ENCODE measurements around the gene SLC6A6. TPM values are rescaled to one million over a fixed set of nuclear protein-coding genes. Genes with fewer than 3 reads are reported as not detected.

SLC6A6 gene
- total RNA-seq, 1 experiment from 2014 or later: 72.6 TPM

DNA sequence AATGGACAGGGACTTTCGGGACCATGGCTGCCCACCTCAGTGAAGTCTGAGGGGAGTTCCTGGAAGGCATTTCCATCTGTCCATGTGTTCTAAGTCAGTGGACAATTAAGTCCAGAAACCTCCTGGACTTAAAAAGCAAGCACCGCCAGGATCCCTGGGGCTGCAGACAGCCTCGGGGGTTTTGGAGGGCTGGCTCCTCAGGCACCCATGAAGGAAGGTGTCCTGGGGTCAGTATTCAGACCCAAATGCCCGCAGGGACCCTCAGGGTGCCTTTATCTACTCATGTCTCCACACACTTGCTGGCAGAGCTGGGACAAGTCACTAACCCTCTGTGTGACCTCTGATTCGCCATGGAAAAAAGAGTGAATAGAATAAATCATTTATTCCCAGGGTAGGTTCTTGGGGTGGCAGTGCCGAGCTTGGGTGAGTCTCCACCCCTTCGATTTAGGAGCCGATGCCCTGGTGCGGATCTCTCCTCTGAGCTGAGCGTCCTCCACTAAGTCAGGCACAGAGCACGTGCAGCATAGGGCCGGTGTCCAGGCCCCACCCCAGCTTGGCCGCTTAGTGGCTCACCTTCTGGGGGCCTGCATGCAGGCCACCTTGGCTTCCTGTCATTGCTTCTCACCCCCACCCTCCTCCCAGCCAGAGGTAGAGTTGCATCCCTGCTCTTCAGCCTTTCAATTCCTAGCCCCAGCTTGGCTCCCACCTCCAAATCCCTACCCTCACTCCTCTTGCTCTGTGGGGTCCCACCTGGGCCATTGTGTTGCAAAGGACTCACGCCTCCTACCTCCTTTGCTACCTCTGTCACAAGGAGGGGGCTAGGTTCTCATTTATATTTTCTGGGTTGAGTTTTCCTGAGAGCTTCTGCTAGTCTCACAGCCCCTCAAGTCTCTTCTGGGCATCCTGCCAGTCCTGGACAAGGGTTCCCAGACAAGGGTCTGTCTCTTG lies 19.9 kb downstream of the SLC6A6 start:
- Histone ChIP-seq H3K9ac (ENCODE audit: extremely low read depth, insufficient read length, low read length) (no peak overlapping the region), H3K18ac (ENCODE audit: insufficient read length, low read depth, low read length) (no peak overlapping the region), H3K79me2 (ENCODE audit: insufficient read depth, low read length) (peaks cover 9% of the 10 kb centered on the region; the same call in 1 of the 2 replicates), H3K27ac (ENCODE audit: insufficient read length, low read depth, low read length) (no peak overlapping the region), H3K23me2 (ENCODE audit: insufficient read length, low read depth, low read length, poor library complexity, severe bottlenecking) (no peaks in the 10 kb centered on the region), H3K23ac (ENCODE audit: insufficient read length, low read depth, low read length) (no peak overlapping the region), H3K79me1 (ENCODE audit: insufficient read depth, low read depth, low read length, poor library complexity, severe bottlenecking) (peaks cover 4% of the 10 kb centered on the region), H2BK5ac (ENCODE audit: insufficient read length, low read length) (no peak overlapping the region), H2BK15ac (ENCODE audit: low read depth, low read length) (no peak overlapping the region), H4K8ac (replicated peaks; ENCODE audit: insufficient read length, low read depth, low read length) (no peak overlapping the region), H3K27me3 (ENCODE audit: insufficient read depth, low read length) (no peaks in the 10 kb centered on the region), H3K56ac (ENCODE audit: insufficient read length, low read depth, low read length) (no peak overlapping the region), H3K4me1 (ENCODE audit: insufficient read depth, low read length) (peaks cover 21% of the 10 kb centered on the region), H3K4ac (ENCODE audit: low read depth, low read length) (no peak overlapping the region), H3K9me3 (ENCODE audit: control insufficient read depth, low read depth, low read length) (no peaks in the 10 kb centered on the region), H3K14ac (ENCODE audit: insufficient read depth, low read length) (no peak overlapping the region), H2AFZ (ENCODE audit: low read length) (no peak overlapping the region), H3K4me2 (ENCODE audit: insufficient read depth, insufficient read length, low read length) (peak overlapping the region; percentile 7), H3T11ph (ENCODE audit: low read length) (no peak overlapping the region), H4K20me1 (ENCODE audit: control insufficient read depth, insufficient read depth, insufficient read length) (no peaks in the 10 kb centered on the region), H2AK5ac (ENCODE audit: insufficient read length, low read length) (no peak overlapping the region), H4K91ac (ENCODE audit: insufficient read length, low read depth, low read length) (no peak overlapping the region), H4K5ac (ENCODE audit: insufficient read length, low read depth, low read length) (no peak overlapping the region), H2BK120ac (ENCODE audit: low read depth, low read length, poor library complexity, severe bottlenecking) (no peak overlapping the region), H2BK12ac (ENCODE audit: insufficient read length, low read depth, low read length) (no peak overlapping the region), H2BK20ac (ENCODE audit: low read depth, low read length, poor library complexity, severe bottlenecking) (no peak overlapping the region)
- no CpG with 5 or more reads among the region's 14 CpGs for WGBS (ENCODE audit: extremely low coverage, insufficient read length, low lambda C conversion rate)
- TF ChIP-seq, protein P1, sequence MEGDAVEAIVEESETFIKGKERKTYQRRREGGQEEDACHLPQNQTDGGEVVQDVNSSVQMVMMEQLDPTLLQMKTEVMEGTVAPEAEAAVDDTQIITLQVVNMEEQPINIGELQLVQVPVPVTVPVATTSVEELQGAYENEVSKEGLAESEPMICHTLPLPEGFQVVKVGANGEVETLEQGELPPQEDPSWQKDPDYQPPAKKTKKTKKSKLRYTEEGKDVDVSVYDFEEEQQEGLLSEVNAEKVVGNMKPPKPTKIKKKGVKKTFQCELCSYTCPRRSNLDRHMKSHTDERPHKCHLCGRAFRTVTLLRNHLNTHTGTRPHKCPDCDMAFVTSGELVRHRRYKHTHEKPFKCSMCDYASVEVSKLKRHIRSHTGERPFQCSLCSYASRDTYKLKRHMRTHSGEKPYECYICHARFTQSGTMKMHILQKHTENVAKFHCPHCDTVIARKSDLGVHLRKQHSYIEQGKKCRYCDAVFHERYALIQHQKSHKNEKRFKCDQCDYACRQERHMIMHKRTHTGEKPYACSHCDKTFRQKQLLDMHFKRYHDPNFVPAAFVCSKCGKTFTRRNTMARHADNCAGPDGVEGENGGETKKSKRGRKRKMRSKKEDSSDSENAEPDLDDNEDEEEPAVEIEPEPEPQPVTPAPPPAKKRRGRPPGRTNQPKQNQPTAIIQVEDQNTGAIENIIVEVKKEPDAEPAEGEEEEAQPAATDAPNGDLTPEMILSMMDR (conservative IDR thresholded peaks at IDR 0.05): no peak
- peak; percentile 84 for DNase-seq
- peaks cover 69 to 84% of the 10 kb centered on the region in 2 experiments for H3K4me1 Mint-ChIP-seq
- H3K36me3 Mint-ChIP-seq (ENCODE audit: insufficient read depth in 1 of 3, low read depth in 3 of 3): peaks cover 16 to 28% (median 18%) of the 10 kb centered on the region in 3 experiments
- peak overlapping the region; percentile 24 to 59 for H3K4me3 Mint-ChIP-seq
- peak overlapping the region; percentile 74 to 87 (median 86); a peak in 6 of 7 replicates for H3K27ac Mint-ChIP-seq
- H3K9me3 Mint-ChIP-seq: no peaks in the 10 kb centered on the region
- H3K27me3 Mint-ChIP-seq (ENCODE audit: low read depth): no peaks in the 10 kb centered on the region

All from H9 (cell line).